Memory B cell (primary cell): ENCODE measurements around the gene WNT2B.
"Not testable (repeated sequence)": the region's sequence is repeated elsewhere in the genome, so short reads cannot be mapped to it uniquely, and the experiment has no call there.

Experiments used
- ATAC-seq: fragments of 150-1000 bp; cut with Tn5 transposase; 2 replicates; pipeline ENCODE4 v1.10.0; 2021; ENCODE audit warnings: low read depth, mild to moderate bottlenecking, moderate library complexity
- DNase-seq, 2 donors: peaks; one replicate each; pipeline ENCODE4 v3.0.0; 2022; ENCODE audit warnings: low spot score in 2 of 2
- H3K27ac Mint-ChIP-seq: one replicate; pipeline ENCODE4 v1.8.0; 2022; ENCODE audit warnings: mild to moderate bottlenecking, moderate library complexity, mixed read lengths
- H3K27me3 Mint-ChIP-seq: one replicate; pipeline ENCODE4 v1.8.0; 2022; ENCODE audit warnings: mixed read lengths
- H3K36me3 Mint-ChIP-seq: one replicate; pipeline ENCODE4 v1.8.0; 2022; ENCODE audit warnings: mild to moderate bottlenecking, mixed read lengths
- H3K4me1 Mint-ChIP-seq: one replicate; pipeline ENCODE4 v1.8.0; 2022; ENCODE audit warnings: mixed read lengths
- H3K4me3 Mint-ChIP-seq: one replicate; pipeline ENCODE4 v1.8.0; 2022; ENCODE audit warnings: mild to moderate bottlenecking, moderate library complexity, mixed read lengths
- H3K9me3 Mint-ChIP-seq: one replicate; pipeline ENCODE4 v1.8.0; 2022; ENCODE audit warnings: mixed read lengths

WNT2B gene

GRCh38 chr1:112508278-112509004, at the start of gene WNT2B:
Gene WNT2B (plus strand): TSS chr1:112508965. CDS start chr1:112509263, 298 bp downstream.
- DNase-seq (peak; percentile 42 to 58), ATAC-seq (peak; percentile 79)
- Mint-ChIP-seq H3K27me3 (peaks cover 12% of the 10 kb centered on the region), H3K4me3 (peak within 1 kb of the TSS; percentile 85), H3K9me3 (no peaks in the 10 kb centered on the region), H3K4me1 (peaks cover 10% of the 10 kb centered on the region), H3K27ac (no peak within 1 kb of the TSS), H3K36me3 (no peaks in the 10 kb centered on the region)

DNA sequence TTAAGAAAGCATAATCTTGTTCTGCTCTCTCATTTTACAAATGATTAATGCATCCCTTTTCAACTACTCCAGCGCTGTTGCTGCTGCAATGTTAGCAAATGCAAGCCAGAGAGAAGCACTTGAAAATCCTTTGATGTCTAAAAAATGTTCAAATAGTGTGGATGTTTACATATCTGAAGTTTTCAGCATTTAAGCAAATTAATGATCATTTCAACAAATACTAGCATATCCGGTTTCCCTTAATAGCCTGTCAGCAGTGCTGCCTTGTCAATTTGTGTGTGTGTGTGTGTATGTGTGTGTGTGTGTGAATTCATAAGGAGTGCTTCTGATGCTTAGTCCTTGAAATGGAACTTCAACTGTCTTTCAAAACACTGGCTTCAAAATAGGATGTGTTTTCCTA, 48.1 kb upstream of the WNT2B start:
- DNase-seq, result no peak
- Mint-ChIP-seq H3K4me1 (peaks cover 19% of the 10 kb centered on the region), H3K27ac (no peak overlapping the region), H3K36me3 (peaks cover 10% of the 10 kb centered on the region), H3K9me3 (no peaks in the 10 kb centered on the region), H3K27me3 (peaks cover 14% of the 10 kb centered on the region), H3K4me3 (no peak overlapping the region)
- ATAC-seq, result no peak

GRCh38 chr1:112461200-112461871, 47.4 kb upstream of the WNT2B start:
- no peak overlapping the region for H3K4me3 Mint-ChIP-seq
- ATAC-seq, result no peak
- peaks cover 14% of the 10 kb centered on the region for H3K27me3 Mint-ChIP-seq
- H3K4me1 Mint-ChIP-seq, result peaks cover 27% of the 10 kb centered on the region
- no peaks in the 10 kb centered on the region for H3K9me3 Mint-ChIP-seq
- H3K27ac Mint-ChIP-seq, result no peak overlapping the region
- H3K36me3 Mint-ChIP-seq, result peaks cover 7% of the 10 kb centered on the region
- no peak for DNase-seq

- ATAC-seq (no peak), DNase-seq (no peak)
- peaks cover 33% of the 10 kb centered on the region for H3K4me1 Mint-ChIP-seq
- H3K36me3 Mint-ChIP-seq, result no peaks in the 10 kb centered on the region
- H3K27ac Mint-ChIP-seq, result no peak overlapping the region
- no peak overlapping the region for H3K4me3 Mint-ChIP-seq
- H3K9me3 Mint-ChIP-seq, result no peaks in the 10 kb centered on the region
- H3K27me3 Mint-ChIP-seq, result peaks cover 6% of the 10 kb centered on the region
Measured at GRCh38 chr1:112462953-112463279, 45.8 kb upstream of the WNT2B start.

- ATAC-seq, result no peak
- Mint-ChIP-seq H3K4me1 (peaks cover 33% of the 10 kb centered on the region), H3K27ac (no peak overlapping the region), H3K36me3 (no peaks in the 10 kb centered on the region), H3K9me3 (no peaks in the 10 kb centered on the region), H3K27me3 (peaks cover 6% of the 10 kb centered on the region), H3K4me3 (no peak overlapping the region)
- no peak for DNase-seq
Measured at GRCh38 chr1:112464501-112464900, 44.3 kb upstream of the WNT2B start.

- Mint-ChIP-seq H3K27me3 (peaks cover 6% of the 10 kb centered on the region), H3K4me1 (peaks cover 33% of the 10 kb centered on the region), H3K27ac (peak overlapping the region; percentile 85), H3K36me3 (no peaks in the 10 kb centered on the region), H3K9me3 (no peaks in the 10 kb centered on the region), H3K4me3 (no peak overlapping the region)
- no peak for DNase-seq
- no peak for ATAC-seq
Measured at GRCh38 chr1:112465122-112465521, 43.6 kb upstream of the WNT2B start.

- no peaks in the 10 kb centered on the region for H3K36me3 Mint-ChIP-seq
- peak; percentile 83 for ATAC-seq
- peak; percentile 80 to 87 for DNase-seq
- H3K4me1 Mint-ChIP-seq, result peaks cover 33% of the 10 kb centered on the region
- no peaks in the 10 kb centered on the region for H3K9me3 Mint-ChIP-seq
- H3K27me3 Mint-ChIP-seq, result peaks cover 9% of the 10 kb centered on the region
- peak overlapping the region; percentile 85 for H3K27ac Mint-ChIP-seq
- peak overlapping the region; percentile 80 for H3K4me3 Mint-ChIP-seq
Measured at GRCh38 chr1:112466078-112466660, 42.6 kb upstream of the WNT2B start.

GRCh38 chr1:112470324-112470723, 38.4 kb upstream of the WNT2B start:
- not testable (repeated sequence) for H3K27ac Mint-ChIP-seq, ATAC-seq, DNase-seq, H3K36me3 Mint-ChIP-seq, H3K9me3 Mint-ChIP-seq, H3K4me3 Mint-ChIP-seq
- peaks cover 19% of the 10 kb centered on the region for H3K4me1 Mint-ChIP-seq
- H3K27me3 Mint-ChIP-seq, result peaks cover 20% of the 10 kb centered on the region

GRCh38 chr1:112470966-112471365, 37.8 kb upstream of the WNT2B start:
- Mint-ChIP-seq H3K9me3 (no peaks in the 10 kb centered on the region), H3K4me3 (no peak overlapping the region), H3K27me3 (peaks cover 18% of the 10 kb centered on the region), H3K36me3 (peaks cover 5% of the 10 kb centered on the region), H3K4me1 (peaks cover 13% of the 10 kb centered on the region), H3K27ac (no peak overlapping the region)
- DNase-seq (no peak), ATAC-seq (no peak)

DNA sequence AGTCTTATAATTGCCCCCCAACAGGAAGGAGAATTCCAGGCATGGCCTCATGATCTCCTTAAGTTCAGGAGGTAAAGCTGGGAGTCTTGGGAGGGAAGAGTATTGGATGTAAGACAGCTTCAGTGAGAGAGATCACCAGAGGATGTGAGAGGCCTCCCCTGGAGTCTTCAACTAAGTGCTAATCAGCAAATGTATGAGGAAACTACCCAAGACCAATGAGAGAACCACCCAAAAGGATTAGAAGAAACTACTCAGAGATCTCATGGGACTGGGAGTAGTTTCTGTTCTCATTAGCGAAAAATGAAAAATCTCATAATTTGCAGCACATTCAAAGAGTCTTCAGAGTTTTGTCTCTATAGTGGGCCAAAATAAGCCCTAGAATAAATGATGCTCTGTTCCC, 36.6 kb upstream of the WNT2B start:
- no peak for ATAC-seq
- DNase-seq, result no peak
- Mint-ChIP-seq H3K27me3 (peaks cover 20% of the 10 kb centered on the region), H3K4me1 (peaks cover 3% of the 10 kb centered on the region), H3K9me3 (peaks cover 3% of the 10 kb centered on the region), H3K36me3 (peaks cover 8% of the 10 kb centered on the region), H3K27ac (no peak overlapping the region), H3K4me3 (no peak overlapping the region)

DNA sequence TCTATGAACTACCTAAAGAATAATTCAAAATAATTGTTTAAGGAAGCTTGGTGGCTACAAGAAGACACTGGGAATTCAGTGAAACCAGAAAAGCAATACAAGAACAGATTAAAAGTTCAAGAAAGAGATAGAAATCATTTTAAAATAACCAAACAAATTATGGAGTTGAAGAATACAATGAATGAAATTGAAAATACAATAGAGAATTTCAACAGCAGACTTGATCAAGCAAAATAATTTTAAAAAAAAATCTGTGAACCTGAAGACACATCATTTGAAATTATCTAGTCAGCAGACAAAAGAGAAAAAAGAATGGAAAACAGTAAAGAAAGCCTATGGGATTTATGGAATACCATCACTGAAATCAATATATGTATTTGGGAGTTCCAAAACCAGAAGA, 31.2 kb upstream of the WNT2B start:
- peaks cover 14% of the 10 kb centered on the region for H3K27me3 Mint-ChIP-seq
- H3K4me1 Mint-ChIP-seq, result no peaks in the 10 kb centered on the region
- H3K9me3 Mint-ChIP-seq, result peaks cover 16% of the 10 kb centered on the region
- no peak overlapping the region for H3K27ac Mint-ChIP-seq
- DNase-seq, result no peak
- no peak overlapping the region for H3K4me3 Mint-ChIP-seq
- ATAC-seq, result no peak
- H3K36me3 Mint-ChIP-seq, result peaks cover 19% of the 10 kb centered on the region

GRCh38 chr1:112478314-112478713, 30.5 kb upstream of the WNT2B start:
- DNase-seq, result no peak
- Mint-ChIP-seq H3K4me3 (no peak overlapping the region), H3K9me3 (peaks cover 16% of the 10 kb centered on the region), H3K27me3 (peaks cover 8% of the 10 kb centered on the region), H3K4me1 (no peaks in the 10 kb centered on the region), H3K36me3 (peaks cover 16% of the 10 kb centered on the region), H3K27ac (no peak overlapping the region)
- ATAC-seq, result no peak

DNA sequence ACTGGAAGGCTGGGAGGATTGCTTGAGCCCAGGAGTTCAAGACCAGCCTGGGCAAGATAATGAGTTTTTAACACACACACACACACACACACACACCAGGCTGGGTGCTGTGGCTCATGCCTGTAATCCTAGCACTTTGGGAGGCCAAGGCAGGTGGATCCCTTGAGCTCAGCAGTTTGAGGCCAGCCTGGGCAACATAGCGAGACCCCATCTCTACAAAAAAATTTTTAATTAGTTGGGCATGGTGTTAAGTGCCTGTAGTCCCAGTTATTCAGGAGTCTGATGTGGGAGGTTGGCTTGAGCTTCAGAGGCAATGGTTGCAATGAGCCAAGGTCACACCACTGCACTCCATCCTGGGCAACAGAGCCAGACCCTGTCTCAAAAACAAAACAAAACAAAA, 22.7 kb upstream of the WNT2B start:
- not testable (repeated sequence) for H3K36me3 Mint-ChIP-seq, H3K27ac Mint-ChIP-seq, H3K4me1 Mint-ChIP-seq, H3K9me3 Mint-ChIP-seq, DNase-seq, H3K4me3 Mint-ChIP-seq, ATAC-seq, H3K27me3 Mint-ChIP-seq

- not testable (repeated sequence) for H3K4me3 Mint-ChIP-seq, H3K4me1 Mint-ChIP-seq
Measured at GRCh38 chr1:112487686-112488085, 21.1 kb upstream of the WNT2B start.

More at GRCh38 chr1:112487686-112488085, 21.1 kb upstream of the WNT2B start:
- not testable (repeated sequence) for H3K36me3 Mint-ChIP-seq, ATAC-seq, DNase-seq, H3K27me3 Mint-ChIP-seq, H3K27ac Mint-ChIP-seq, H3K9me3 Mint-ChIP-seq
